ENCODE results near the gene DDX59.

The DDX59 gene

GRCh38 chr1:200628223-200628881 lies 41.4 kb downstream of the DDX59 start:
- DNase-seq (ENCODE audit: low read depth) = no peak

- DNase-seq (ENCODE audit: low read depth) = no peak
Measured at GRCh38 chr1:200627575-200628222, 42.0 kb downstream of the DDX59 start.

GRCh38 chr1:200626853-200627534 lies 42.7 kb downstream of the DDX59 start:
- DNase-seq (ENCODE audit: low read depth) = no peak

GRCh38 chr1:200625381-200625824 lies 44.3 kb downstream of the DDX59 start:
- no peak for DNase-seq (ENCODE audit: low read depth)

- no peak for DNase-seq (ENCODE audit: low read depth)
Measured at GRCh38 chr1:200624679-200625335, 44.9 kb downstream of the DDX59 start.

GRCh38 chr1:200620273-200621131 lies 49.2 kb downstream of the DDX59 start, which contains the start of gene KIF14:
TSS of gene KIF14 (minus strand) at chr1:200620751. CDS start at chr1:200618723, 2,028 bp downstream.
- DNase-seq (ENCODE audit: low read depth) = peak; percentile 84

GRCh38 chr1:200619894-200620272 lies 49.8 kb downstream of the DDX59 start:
- DNase-seq (ENCODE audit: low read depth) = no peak

- DNase-seq (ENCODE audit: low read depth) = no peak
Measured at GRCh38 chr1:200610846-200611245, 58.9 kb downstream of the DDX59 start.

- no peak for DNase-seq (ENCODE audit: low read depth)
Measured at GRCh38 chr1:200602632-200603031, 67.1 kb downstream of the DDX59 start.

Measured in stimulated activated CD8-positive, alpha-beta memory T cell treated with anti-CD3 and anti-CD28 coated beads, Interleukin-15, amount 100 ng/mL, for 1 hour (primary cell).